ENCODE results near the gene NFASC.

- TF ChIP-seq CTCF (IDR thresholded peaks at IDR 0.05; ENCODE audit: poor library complexity): no peak
- no peak for TF ChIP-seq EZH2phosphoT487 (IDR thresholded peaks at IDR 0.05; ENCODE audit: low read depth, severe bottlenecking, unreplicated experiment)
- no peak for TF ChIP-seq EZH2 (IDR thresholded peaks at IDR 0.05; ENCODE audit: borderline replicate concordance)
Observed at GRCh38 chr1:204846546-204846945, 24.1 kb upstream of the NFASC start.

Measured in hepatocyte (in vitro differentiated cells).